ENCODE data around the gene AGBL4.

GRCh38 chr1:48967318-48967717 lies 1056.4 kb downstream of the AGBL4 start:
- no peak for TF ChIP-seq CTCF (IDR thresholded peaks at IDR 0.05)
- no peak for TF ChIP-seq POLR2A (IDR thresholded peaks at IDR 0.05)

All from lower leg skin (tissue), 3 donors.